Activated CD8-positive, alpha-beta T cell treated with anti-CD3 and anti-CD28 coated beads for 36 hours (primary cell): Measurements from ENCODE around the gene TLR9. TPM values are rescaled to one million over a fixed set of nuclear protein-coding genes. Genes with fewer than 3 reads are reported as not detected.

Experiments
- ATAC-seq: fragments of 200-7000 bp; cut with Tn5 transposase; one replicate; pipeline ENCODE4 v1.10.0; 2021; ENCODE audit warnings: mild to moderate bottlenecking, moderate library complexity
- CTCF ChIA-PET: fragments of 350-600 bp; sonication (Branson Sonifier 250); formaldehyde crosslinking; loops from one replicate; lab custom pipeline; 2021; ENCODE audit warnings: antibody characterized with exemption; lab: Charles Lee
- POLR2A ChIA-PET: fragments of 350-600 bp; sonication (Branson Sonifier 250); formaldehyde crosslinking; loops from one replicate; lab custom pipeline; 2021; ENCODE audit warnings: antibody characterized with exemption; lab: Charles Lee
- DNase-seq: peaks from one replicate; pipeline ENCODE4 v3.0.0-alpha.2; 2020
- H3K27ac Mint-ChIP-seq: one replicate; pipeline ENCODE4 v1.8.0; 2021; ENCODE audit warnings: mild to moderate bottlenecking, mixed read lengths
- H3K27me3 Mint-ChIP-seq: one replicate; pipeline ENCODE4 v1.8.0; 2021; ENCODE audit warnings: mixed read lengths
- H3K36me3 Mint-ChIP-seq: one replicate; pipeline ENCODE4 v1.8.0; 2021; ENCODE audit warnings: low read depth, mixed read lengths
- H3K4me1 Mint-ChIP-seq: one replicate; pipeline ENCODE4 v1.8.0; 2021; ENCODE audit warnings: low read depth, mixed read lengths
- H3K4me3 Mint-ChIP-seq: one replicate; pipeline ENCODE4 v1.8.0; 2021; ENCODE audit warnings: mild to moderate bottlenecking, moderate library complexity, mixed read lengths
- H3K9me3 Mint-ChIP-seq: one replicate; pipeline ENCODE4 v1.8.0; 2021; ENCODE audit warnings: mixed read lengths
- CTCF ChIP-seq: fragments of 200-600 bp; IDR thresholded peaks from one replicate; pipeline ENCODE4 v1.8.0; 2022; ENCODE audit warnings: antibody characterized with exemption, mild to moderate bottlenecking
- intact Hi-C: fragments of 100-400 bp; cut with micrococcal nuclease; formaldehyde crosslinking; loops from one replicate; pipeline ENCODE4 v1.10.0; 2022
- total RNA-seq, 2 experiments: library from RNA; stranded (reverse); gene quantifications; one replicate each; pipeline ENCODE4 v1.2.3, GENCODE V29; 2021

The TLR9 gene
- total RNA-seq, 2 experiments from 2014 or later: 2.0 TPM

- Mint-ChIP-seq H3K4me1 (peaks cover 85% of the 10 kb centered on the region), H3K36me3 (peaks cover 86% of the 10 kb centered on the region), H3K27ac (peak overlapping the region; percentile 99), H3K9me3 (no peaks in the 10 kb centered on the region), H3K27me3 (no peaks in the 10 kb centered on the region), H3K4me3 (peak overlapping the region; percentile 70)
- POLR2A ChIA-PET: interaction anchor here (2.5 to 4.9 kb wide), 5 partner anchors 9 to 23 kb away, joined by 16 to 77 read pairs (median 33); partner anchors contain the start of genes TWF2 and WDR82
- DNase-seq (no peak), ATAC-seq (no peak)
- intact Hi-C loops: no loop called here
- no peak for TF ChIP-seq CTCF
- CTCF ChIA-PET: interaction anchor here (1.8 to 3.2 kb wide), 5 partner anchors 9 to 24 kb away, joined by 5 to 17 read pairs (median 14); partner anchors contain the start of gene WDR82
These were observed 29.2 kb upstream of the TLR9 start for GRCh38 chr3:52254608-52255007.

GRCh38 chr3:52253314-52254304, 28.2 kb upstream of the TLR9 start:
- DNase-seq (peak; percentile 96), ATAC-seq (peak; percentile 88)
- ChIA-PET CTCF (interaction anchor here (1.0 to 3.6 kb wide), 13 partner anchors 9 to 85 kb away, joined by 3 to 25 read pairs (median 13); partner anchors contain the start of genes TWF2 and WDR82), POLR2A (interaction anchor here (0.8 to 4.9 kb wide), 10 partner anchors 10 to 37 kb away, joined by 3 to 77 read pairs (median 10); partner anchors contain the start of genes TWF2 and WDR82)
- H3K4me3 Mint-ChIP-seq: peak overlapping the region; percentile 70
- intact Hi-C loops: no loop called here
- H3K27ac Mint-ChIP-seq: peak overlapping the region; percentile 99
- no peaks in the 10 kb centered on the region for H3K9me3 Mint-ChIP-seq
- TF ChIP-seq CTCF: no peak
- H3K36me3 Mint-ChIP-seq: peaks cover 84% of the 10 kb centered on the region
- peaks cover 85% of the 10 kb centered on the region for H3K4me1 Mint-ChIP-seq
- no peaks in the 10 kb centered on the region for H3K27me3 Mint-ChIP-seq

GRCh38 chr3:52250122-52250521, 24.7 kb upstream of the TLR9 start:
- intact Hi-C loops: no loop called here

GRCh38 chr3:52249683-52250082, 24.2 kb upstream of the TLR9 start:
- intact Hi-C loops: no loop called here
- H3K4me3 Mint-ChIP-seq: no peak overlapping the region
- peaks cover 74% of the 10 kb centered on the region for H3K4me1 Mint-ChIP-seq
- ATAC-seq: no peak
- TF ChIP-seq CTCF: no peak
- DNase-seq: no peak
- ChIA-PET CTCF (interaction anchor here (1.1 to 3.9 kb wide), 3 partner anchors 9 to 32 kb away, joined by 3 to 21 read pairs (median 3); no protein-coding TSS in a partner anchor), POLR2A (interaction anchor here (1.6 to 33.3 kb wide), 4 partner anchors 9 to 28 kb away, joined by 7 to 949 read pairs (median 54); partner anchors contain the start of genes GLYCTK, TWF2 and WDR82)
- no peaks in the 10 kb centered on the region for H3K9me3 Mint-ChIP-seq
- H3K27ac Mint-ChIP-seq: peak overlapping the region; percentile 79
- H3K36me3 Mint-ChIP-seq: peaks cover 79% of the 10 kb centered on the region
- H3K27me3 Mint-ChIP-seq: no peaks in the 10 kb centered on the region

More at GRCh38 chr3:52250122-52250521, 24.7 kb upstream of the TLR9 start:
- no peak for TF ChIP-seq CTCF
- CTCF ChIA-PET: interaction anchor here (1.1 to 3.9 kb wide), 4 partner anchors 18 to 41 kb away, joined by 3 to 21 read pairs (median 4); no protein-coding TSS in a partner anchor
- Mint-ChIP-seq H3K4me1 (peaks cover 73% of the 10 kb centered on the region), H3K4me3 (no peak overlapping the region), H3K27ac (peak overlapping the region; percentile 79), H3K9me3 (no peaks in the 10 kb centered on the region), H3K27me3 (no peaks in the 10 kb centered on the region), H3K36me3 (peaks cover 78% of the 10 kb centered on the region)
- ATAC-seq (no peak), DNase-seq (no peak)
- POLR2A ChIA-PET: interaction anchor here (1.0 to 33.3 kb wide), 5 partner anchors 8 to 27 kb away, joined by 4 to 949 read pairs (median 38); partner anchors contain the start of genes GLYCTK, TWF2 and WDR82
